GM21737 (cell line): Measurements from ENCODE around the gene PRSS21.

Source experiments
- ATAC-seq: cut with Tn5 transposase; IDR thresholded peaks from one replicate; pipeline ENCODE4 v1.9.1; 2021; ENCODE audit warnings: mild to moderate bottlenecking, moderate library complexity; ENCODE audit not compliant: unreplicated experiment

The PRSS21 gene

GRCh38 chr16:2779978-2780898 is 36.8 kb upstream of the PRSS21 start:
- no peak for ATAC-seq

- ATAC-seq: no peak
These were observed 34.3 kb upstream of the PRSS21 start for GRCh38 chr16:2782583-2783351.

- ATAC-seq: no peak
These were observed 33.3 kb upstream of the PRSS21 start for GRCh38 chr16:2783581-2784357.

GRCh38 chr16:2784358-2785100 is 32.5 kb upstream of the PRSS21 start:
- no peak for ATAC-seq

GRCh38 chr16:2785101-2785991 is 31.7 kb upstream of the PRSS21 start:
- ATAC-seq: no peak

GRCh38 chr16:2786061-2786825 is 30.8 kb upstream of the PRSS21 start:
- no peak for ATAC-seq

- ATAC-seq: no peak
These were observed 30.2 kb upstream of the PRSS21 start for GRCh38 chr16:2786826-2787151.

- ATAC-seq: no peak
These were observed 29.6 kb upstream of the PRSS21 start, which contains the start of gene PRSS33 for GRCh38 chr16:2787406-2787805. Gene PRSS33 (minus strand): TSS chr16:2787560. CDS start chr16:2786547, 1,013 bp downstream.

- ATAC-seq: no peak
These were observed 29.1 kb upstream of the PRSS21 start for GRCh38 chr16:2787961-2788360.

- ATAC-seq: no peak
These were observed 26.4 kb upstream of the PRSS21 start for GRCh38 chr16:2790631-2791030.

- ATAC-seq: no peak
These were observed 25.9 kb upstream of the PRSS21 start for GRCh38 chr16:2791174-2791573.

- ATAC-seq: no peak
These were observed 24.1 kb upstream of the PRSS21 start for GRCh38 chr16:2792940-2793339.

GRCh38 chr16:2795395-2796143 is 21.5 kb upstream of the PRSS21 start:
- no peak for ATAC-seq

- no peak for ATAC-seq
These were observed 18.3 kb upstream of the PRSS21 start for GRCh38 chr16:2798723-2799204.

- ATAC-seq: no peak
These were observed 17.7 kb upstream of the PRSS21 start for GRCh38 chr16:2799205-2799858.

- no peak for ATAC-seq
These were observed 17.2 kb upstream of the PRSS21 start for GRCh38 chr16:2799859-2800226.

GRCh38 chr16:2803545-2804195 is 13.4 kb upstream of the PRSS21 start:
- no peak for ATAC-seq
